ENCODE measurements around the gene ANKRD53.

GRCh38 chr2:70960833-70961647 lies 17.4 kb upstream of the ANKRD53 start:
- TF ChIP-seq CTCF (conservative IDR thresholded peaks at IDR 0.05; ENCODE audit: low read length) (no peak), EZH2phosphoT487 (IDR thresholded peaks at IDR 0.05; ENCODE audit: borderline replicate concordance) (no peak)

Measured in Loucy (cell line).